Fibroblast of lung (primary cell): ENCODE results near the gene NDUFS3.
"Not testable (repeated sequence)": the region's sequence is repeated elsewhere in the genome, so short reads cannot be mapped to it uniquely, and the experiment has no call there.

Experiments
- EZH2 ChIP-seq: IDR thresholded peaks from 2 replicates; pipeline ENCODE4 v1.5.1; 2012; ENCODE audit warnings: low read length, control low read depth, mild to moderate bottlenecking; ENCODE audit errors: missing control alignments
- TF ChIP-seq, protein P1 (sequence below), 2 donors: IDR thresholded peaks in 1 of 2; conservative IDR thresholded peaks in 1 of 2; 1 replicate in 1 of 2; 2 replicates in 1 of 2; pipeline ENCODE4 v1.5.1; 2011 to 2012; ENCODE audit warnings: low read length in 2 of 2, control low read depth in 1 of 2, inconsistent platforms in 1 of 2, low read depth in 1 of 2, mild to moderate bottlenecking in 1 of 2

DNA sequence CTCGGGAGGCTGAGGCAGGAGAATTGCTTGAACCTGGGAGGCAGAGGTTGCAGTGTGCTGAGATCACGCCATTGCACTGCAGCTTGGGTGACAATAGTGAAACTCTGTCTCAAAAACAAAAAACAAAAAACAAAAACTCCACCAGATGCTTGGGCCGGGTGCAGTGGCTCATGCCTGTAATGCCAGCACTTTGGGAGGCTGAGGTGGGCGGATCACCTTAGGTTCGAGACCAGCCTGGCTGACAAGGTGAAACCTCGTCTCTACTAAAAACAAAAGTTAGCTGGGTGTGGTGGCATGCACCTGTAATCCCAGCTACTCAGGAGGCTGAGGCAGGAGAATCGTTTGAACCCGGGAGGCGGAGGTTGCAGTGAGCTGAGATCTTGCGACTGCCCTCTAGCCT, 14.5 kb upstream of the NDUFS3 start:
- TF ChIP-seq, protein P1, sequence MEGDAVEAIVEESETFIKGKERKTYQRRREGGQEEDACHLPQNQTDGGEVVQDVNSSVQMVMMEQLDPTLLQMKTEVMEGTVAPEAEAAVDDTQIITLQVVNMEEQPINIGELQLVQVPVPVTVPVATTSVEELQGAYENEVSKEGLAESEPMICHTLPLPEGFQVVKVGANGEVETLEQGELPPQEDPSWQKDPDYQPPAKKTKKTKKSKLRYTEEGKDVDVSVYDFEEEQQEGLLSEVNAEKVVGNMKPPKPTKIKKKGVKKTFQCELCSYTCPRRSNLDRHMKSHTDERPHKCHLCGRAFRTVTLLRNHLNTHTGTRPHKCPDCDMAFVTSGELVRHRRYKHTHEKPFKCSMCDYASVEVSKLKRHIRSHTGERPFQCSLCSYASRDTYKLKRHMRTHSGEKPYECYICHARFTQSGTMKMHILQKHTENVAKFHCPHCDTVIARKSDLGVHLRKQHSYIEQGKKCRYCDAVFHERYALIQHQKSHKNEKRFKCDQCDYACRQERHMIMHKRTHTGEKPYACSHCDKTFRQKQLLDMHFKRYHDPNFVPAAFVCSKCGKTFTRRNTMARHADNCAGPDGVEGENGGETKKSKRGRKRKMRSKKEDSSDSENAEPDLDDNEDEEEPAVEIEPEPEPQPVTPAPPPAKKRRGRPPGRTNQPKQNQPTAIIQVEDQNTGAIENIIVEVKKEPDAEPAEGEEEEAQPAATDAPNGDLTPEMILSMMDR (conservative IDR thresholded peaks at IDR 0.05 in 1 of 2, IDR thresholded peaks at IDR 0.05 in 1 of 2; ENCODE audit: low read depth in 1 of 2, low read length in 2 of 2), result not testable (repeated sequence)
- not testable (repeated sequence) for TF ChIP-seq EZH2
